GM18868 (cell line): ENCODE data around the gene PAQR4.
A peak's percentile ranks its signal among the peaks of the same experiment; 100 is the strongest.

ENCODE experiments used
- ATAC-seq: cut with Tn5 transposase; IDR thresholded peaks from one replicate; pipeline ENCODE4 v1.9.1; 2021; ENCODE audit warnings: mild to moderate bottlenecking, moderate library complexity; ENCODE audit not compliant: unreplicated experiment

Gene PAQR4

GRCh38 chr16:2977440-2977839 is 8.3 kb downstream of the PAQR4 start:
- no peak for ATAC-seq

GRCh38 chr16:2979669-2980226 is 10.6 kb downstream of the PAQR4 start:
- peak; percentile 5 for ATAC-seq

GRCh38 chr16:2980227-2981176 is 11.4 kb downstream of the PAQR4 start, which contains the start of gene PKMYT1:
PKMYT1 (minus strand) TSS chr16:2980446; CDS start chr16:2979657, 789 bp downstream.
- ATAC-seq, result peak; percentile 71

- no peak for ATAC-seq
These were observed 12.2 kb downstream of the PAQR4 start for GRCh38 chr16:2981177-2981898.

- ATAC-seq, result no peak
These were observed 12.7 kb downstream of the PAQR4 start for GRCh38 chr16:2981899-2982250.

- no peak for ATAC-seq
These were observed 13.3 kb downstream of the PAQR4 start for GRCh38 chr16:2982402-2982801.

GRCh38 chr16:2983706-2984136 is 14.6 kb downstream of the PAQR4 start:
- no peak for ATAC-seq

GRCh38 chr16:2985462-2985861 is 16.3 kb downstream of the PAQR4 start:
- no peak for ATAC-seq

GRCh38 chr16:2985893-2986355 is 16.8 kb downstream of the PAQR4 start:
- no peak for ATAC-seq

GRCh38 chr16:2986623-2987188 is 17.6 kb downstream of the PAQR4 start:
- no peak for ATAC-seq

GRCh38 chr16:2987286-2987685 is 18.1 kb downstream of the PAQR4 start:
- ATAC-seq, result no peak

- ATAC-seq, result no peak
These were observed 18.7 kb downstream of the PAQR4 start for GRCh38 chr16:2987833-2988232.

- ATAC-seq, result no peak
These were observed 19.5 kb downstream of the PAQR4 start for GRCh38 chr16:2988590-2989099.

GRCh38 chr16:2990891-2991290 is 21.7 kb downstream of the PAQR4 start:
- no peak for ATAC-seq

GRCh38 chr16:2991566-2992261 is 22.6 kb downstream of the PAQR4 start:
- no peak for ATAC-seq

- no peak for ATAC-seq
These were observed 23.4 kb downstream of the PAQR4 start for GRCh38 chr16:2992383-2993081.

- no peak for ATAC-seq
These were observed 27.1 kb downstream of the PAQR4 start for GRCh38 chr16:2996298-2996697.

GRCh38 chr16:2999929-3000328 is 30.8 kb downstream of the PAQR4 start:
- ATAC-seq, result no peak

- no peak for ATAC-seq
These were observed 31.4 kb downstream of the PAQR4 start for GRCh38 chr16:3000540-3000939.

GRCh38 chr16:3001316-3001715 is 32.2 kb downstream of the PAQR4 start:
- no peak for ATAC-seq
